Kidney (tissue), 22 donors: ENCODE data around the gene RPN1. TPM values are rescaled to one million over a fixed set of nuclear protein-coding genes. Genes with fewer than 3 reads are reported as not detected.

ENCODE experiments used
- DNase-seq, 5 donors: peaks; one replicate each; pipeline ENCODE4 v3.0.0-alpha.2; 2013 to 2020
- FAIRE-seq: peaks from 2 replicates; lab custom pipeline; 2012; peaks lifted over from hg19 to GRCh38; lab: Jason Lieb, UNC
- H3K27ac ChIP-seq, 2 donors: one replicate each; pipeline ENCODE4 v1.7.0; 2013; ENCODE audit warnings: low read depth in 2 of 2, low read length in 2 of 2, inconsistent platforms in 1 of 2
- H3K27me3 ChIP-seq: one replicate; pipeline ENCODE4 v1.7.1; 2013; ENCODE audit warnings: low read length, inconsistent platforms; ENCODE audit not compliant: control insufficient read depth, insufficient read depth
- H3K36me3 ChIP-seq, 3 donors: one replicate each; pipeline versions ENCODE4 v1.7.0 to v1.7.1; 2013; ENCODE audit warnings: low read length in 3 of 3, control low read depth in 1 of 3, inconsistent platforms in 1 of 3; ENCODE audit not compliant: insufficient read depth in 3 of 3, control insufficient read depth in 2 of 3
- H3K4me1 ChIP-seq, 3 donors: one replicate each; pipeline versions ENCODE4 v1.7.0 to v1.7.1; 2013; ENCODE audit warnings: low read length in 3 of 3, inconsistent platforms in 1 of 3, low read depth in 1 of 3; ENCODE audit not compliant: control insufficient read depth in 2 of 3, insufficient read depth in 2 of 3
- H3K4me3 ChIP-seq, 3 donors: one replicate each; pipeline versions ENCODE4 v1.7.0 to v1.8.1; 2013; ENCODE audit warnings: low read length in 3 of 3, control low read depth in 1 of 3, inconsistent platforms in 1 of 3
- H3K9ac ChIP-seq, 3 donors: one replicate each; pipeline versions ENCODE4 v1.7.0 to v1.7.1; 2013; ENCODE audit warnings: low read length in 3 of 3, control low read depth in 1 of 3, inconsistent platforms in 1 of 3
- H3K9me3 ChIP-seq, 3 donors: one replicate each; pipeline versions ENCODE4 v1.7.0 to v1.7.1; 2013; ENCODE audit warnings: low read length in 3 of 3, control low read depth in 1 of 3, inconsistent platforms in 1 of 3; ENCODE audit not compliant: control insufficient read depth in 2 of 3, insufficient read depth in 1 of 3
- CTCF ChIP-seq: IDR thresholded peaks from 3 replicates; pipeline ENCODE4 v1.5.1; 2012; ENCODE audit warnings: mild to moderate bottlenecking, moderate library complexity, borderline replicate concordance; ENCODE audit not compliant: insufficient read depth; ENCODE audit errors: extremely low read depth
- intact Hi-C: fragments of 100-400 bp; cut with DNase I; formaldehyde crosslinking; loops from one replicate; pipeline ENCODE4 v1.11.1; 2022
- long read RNA-seq, 10 donors: library from polyadenylated mRNA in 1 of 10; unstranded in 1 of 10; transcript quantifications; one replicate each; pipeline ENCODE4 v2.0.0 and lab custom pipeline, GENCODE V29; 2021 to 2026
- polyA plus RNA-seq: library from polyadenylated mRNA; stranded (reverse); fragments of 350-450 nt; fragmentation: Illumina TruSeq; extraction: RNeasy Lipid Tissue Mini Kit (QIAGEN cat#74804); gene quantifications from one replicate; pipeline ENCODE4 v1.2.3, GENCODE V29; 2014; ENCODE audit warnings: low read depth, low replicate concordance; ENCODE audit not compliant: insufficient read depth
- total RNA-seq: library from RNA; stranded (reverse); fragmentation: NEBNext Ultra II Directional; extraction: Animal tissue kit (Norgen Biotek cat#: 25700); gene quantifications from one replicate; pipeline ENCODE4 v1.2.1, GENCODE V29; 2021
- donor health status: control.
- donor health status: control.
- donor health status: control.
- donor health status: control.
- donor health status: control.
- donor health status: DM: yes; HTN: yes; CAD: no.
- donor health status: Normal renal cell carcinoma (clear cell type).

The RPN1 gene
- total RNA-seq (234 TPM), polyA plus RNA-seq (192 TPM)
- long read RNA-seq, donor 1, transcript RPN1-201 (10 exons, 2,314 nt) = major isoform, 29 of 35 reads
- long read RNA-seq, donor 1, partial matches to known transcripts = 6 of 35 reads
- long read RNA-seq, donor 1, other reads (novel, unspliced or antisense) = 0 of 35 reads
- long read RNA-seq, donor 2, transcript RPN1-201 (10 exons, 2,314 nt) = major isoform, 44 of 84 reads
- long read RNA-seq, donor 2, partial matches to known transcripts = 40 of 84 reads
- long read RNA-seq, donor 2, other reads (novel, unspliced or antisense) = 0 of 84 reads
- long read RNA-seq, donor 3, transcript RPN1-201 (10 exons, 2,314 nt) = major isoform, 56 of 78 reads
- long read RNA-seq, donor 3, partial matches to known transcripts = 20 of 78 reads
- long read RNA-seq, donor 3, other reads (novel, unspliced or antisense) = 0 of 78 reads
- long read RNA-seq, donor 4, transcript RPN1-201 (10 exons, 2,314 nt) = major isoform, 47 of 64 reads
- long read RNA-seq, donor 4, partial matches to known transcripts = 16 of 64 reads
- long read RNA-seq, donor 4, other reads (novel, unspliced or antisense) = 0 of 64 reads
- long read RNA-seq, donor 5 = 0 reads
- long read RNA-seq, donor 6, transcript RPN1-201 (10 exons, 2,314 nt) = major isoform, 36 of 61 reads
- long read RNA-seq, donor 6, partial matches to known transcripts = 25 of 61 reads
- long read RNA-seq, donor 6, other reads (novel, unspliced or antisense) = 0 of 61 reads
- long read RNA-seq, donor 7, transcript RPN1-201 (10 exons, 2,314 nt) = major isoform, 381 of 414 reads
- long read RNA-seq, donor 7, partial matches to known transcripts = 19 of 414 reads
- long read RNA-seq, donor 7, other reads (novel, unspliced or antisense) = 14 of 414 reads
- long read RNA-seq, donor 8, transcript RPN1-201 (10 exons, 2,314 nt) = major isoform, 36 of 74 reads
- long read RNA-seq, donor 8, partial matches to known transcripts = 37 of 74 reads
- long read RNA-seq, donor 8, other reads (novel, unspliced or antisense) = 0 of 74 reads
- long read RNA-seq, donor 9, transcript RPN1-201 (10 exons, 2,314 nt) = major isoform, 26 of 33 reads
- long read RNA-seq, donor 9, partial matches to known transcripts = 7 of 33 reads
- long read RNA-seq, donor 9, other reads (novel, unspliced or antisense) = 0 of 33 reads
- long read RNA-seq, donor 10, transcript RPN1-201 (10 exons, 2,314 nt) = major isoform, 32 of 58 reads
- long read RNA-seq, donor 10, partial matches to known transcripts = 25 of 58 reads
- long read RNA-seq, donor 10, other reads (novel, unspliced or antisense) = 0 of 58 reads

GRCh38 chr3:128650096-128651050 lies at the start of gene RPN1:
RPN1 (minus strand) TSS chr3:128650818; CDS start chr3:128650800, 18 bp downstream.
- no peaks in the 10 kb centered on the region for H3K27me3 ChIP-seq
- peak within 1 kb of the TSS; percentile 59 to 97 (median 94) for H3K9ac ChIP-seq
- intact Hi-C loops = no loop called here
- H3K4me1 ChIP-seq = peaks cover 0 to 8% (median 2%) of the 10 kb centered on the region in 3 donors
- peak; percentile 98 to 99 (median 98) for DNase-seq
- H3K9me3 ChIP-seq = no peaks in the 10 kb centered on the region
- peak within 1 kb of the TSS; percentile 78 to 86 (median 85) for H3K4me3 ChIP-seq
- no peak for TF ChIP-seq CTCF
- FAIRE-seq = peak; percentile 33
- H3K36me3 ChIP-seq = no peaks in the 10 kb centered on the region
- H3K27ac ChIP-seq = peak within 1 kb of the TSS; percentile 94 to 99

- peak; percentile 48 to 83 (median 59) for DNase-seq
Measured at GRCh38 chr3:128698211-128699047, 47.8 kb upstream of the RPN1 start.

More at GRCh38 chr3:128698211-128699047, 47.8 kb upstream of the RPN1 start:
- no peak for TF ChIP-seq CTCF
- Histone ChIP-seq H3K9me3 (no peaks in the 10 kb centered on the region), H3K4me1 (no peaks in the 10 kb centered on the region), H3K27me3 (no peaks in the 10 kb centered on the region), H3K9ac (peak overlapping the region in 2 of 3 donors; percentile 40 to 48), H3K4me3 (peak overlapping the region; percentile 30 to 64 (median 58)), H3K36me3 (no peaks in the 10 kb centered on the region), H3K27ac (peak overlapping the region in 1 of 2 donors; percentile 41)
- intact Hi-C loops = no loop called here
- FAIRE-seq = no peak
